HCT116 (cell line): ENCODE results near the gene PRRC2C. TPM values are rescaled to one million over a fixed set of nuclear protein-coding genes. Genes with fewer than 3 reads are reported as not detected.

Experiments used
- ATAC-seq: fragments of 200-7000 bp; cut with Tn5 transposase; 2 replicates; pipeline ENCODE4 v1.9.1; 2020; ENCODE audit warnings: mild to moderate bottlenecking, moderate library complexity
- BruUV-seq: library from RNA; stranded (reverse); fragments of 400-500 nt; replicated peaks from 2 replicates; lab custom pipeline; 2021; lab: Mats Ljungman, UMichigan
- CTCF ChIA-PET: fragments of 300-600 bp; sonication (Branson Sonifier 250); formaldehyde crosslinking; loops from one replicate; lab custom pipeline; 2021; ENCODE audit warnings: antibody characterized with exemption; lab: Charles Lee
- POLR2A ChIA-PET: fragments of 300-600, 350-600 bp; sonication (Branson Sonifier 250); formaldehyde crosslinking; loops from one replicate; lab custom pipeline; 2021; ENCODE audit warnings: antibody characterized with exemption; lab: Charles Lee
- RAD21 ChIA-PET, 2 experiments: fragments of 300-600 bp; sonication (Branson Sonifier 250); formaldehyde crosslinking; loops; one replicate each; lab custom pipeline; 2023; ENCODE audit warnings: low total read pairs in 2 of 2; ENCODE audit not compliant: uncharacterized antibody in 2 of 2, unreplicated experiment in 2 of 2, low non-redundant PET in 1 of 2; lab: Charles Lee
- DNase-seq: peaks from one replicate; pipeline ENCODE4 v3.0.0-alpha.2; 2010; ENCODE audit warnings: low read depth, low spot score
- H2AFZ ChIP-seq: fragments of 200-600 bp; shearing (Covaris generic), sonication (generic); 2 replicates; pipeline ENCODE4 v1.6.1; 2017; ENCODE audit warnings: low read depth, mixed run types, mixed read lengths, antibody characterized with exemption, low read length; ENCODE audit not compliant: poor library complexity, severe bottlenecking
- H3K27ac ChIP-seq: 2 replicates; pipeline ENCODE4 v1.5.1; 2012; ENCODE audit warnings: low read depth, low read length
- H3K27me3 ChIP-seq: fragments of 200-600 bp; sonication (generic); 2 replicates; pipeline ENCODE4 v1.6.1; 2016; ENCODE audit warnings: mixed run types, low read length, mixed read lengths; ENCODE audit not compliant: insufficient read depth
- H3K36me3 ChIP-seq, 2 experiments: fragments of 200-500 bp in 1 of 2; fragments of 200-600 bp in 1 of 2; sonication (Bioruptor generic) in 1 of 2; sonication (generic) in 1 of 2; 2 replicates each; pipeline versions ENCODE4 v1.5.1 to v1.6.1; 2014 to 2016; ENCODE audit warnings: low read length in 2 of 2, inconsistent platforms in 1 of 2, mixed read lengths in 1 of 2, mixed run types in 1 of 2; ENCODE audit not compliant: insufficient read depth in 2 of 2, control insufficient read depth in 1 of 2
- H3K4me1 ChIP-seq, 2 experiments: fragments of 200-600 bp in 1 of 2; sonication (generic) in 1 of 2; 2 replicates each; pipeline versions ENCODE4 v1.5.1 to v1.6.1; 2012 to 2017; ENCODE audit warnings: low read length in 2 of 2, inconsistent platforms in 1 of 2, mild to moderate bottlenecking in 1 of 2, mixed read lengths in 1 of 2, mixed run types in 1 of 2, moderate library complexity in 1 of 2; ENCODE audit not compliant: insufficient read depth in 2 of 2, control insufficient read depth in 1 of 2
- H3K4me2 ChIP-seq: fragments of 200-600 bp; sonication (generic); 2 replicates; pipeline ENCODE4 v1.6.1; 2017; ENCODE audit warnings: mixed run types, low read length, mixed read lengths
- H3K4me3 ChIP-seq, 2 experiments: fragments of 200-600 bp in 1 of 2; sonication (generic) in 1 of 2; replicated peaks in 1 of 2; 2 replicates each; pipeline ENCODE4 v1.5.1; 2011 to 2016; ENCODE audit warnings: low read length in 2 of 2, control low read depth in 1 of 2, low read depth in 1 of 2, mild to moderate bottlenecking in 1 of 2, mixed read lengths in 1 of 2, mixed run types in 1 of 2
- H3K79me2 ChIP-seq: fragments of 200-600 bp; sonication (generic); 2 replicates; pipeline ENCODE4 v1.6.1; 2017; ENCODE audit warnings: mild to moderate bottlenecking, mixed run types, low read length, moderate library complexity, mixed read lengths; ENCODE audit not compliant: insufficient read depth
- H3K9ac ChIP-seq: fragments of 200-600 bp; sonication (generic); 2 replicates; pipeline ENCODE4 v1.6.1; 2016; ENCODE audit warnings: low read length, mixed read lengths
- H3K9me2 ChIP-seq: fragments of 200-600 bp; sonication (generic), shearing (Covaris generic); 2 replicates; pipeline ENCODE4 v1.6.1; 2017; ENCODE audit warnings: mixed run types, mild to moderate bottlenecking, moderate library complexity; ENCODE audit not compliant: insufficient read depth
- H3K9me3 ChIP-seq, 2 experiments: fragments of 200-500 bp in 1 of 2; fragments of 200-600 bp in 1 of 2; sonication (Bioruptor generic) in 1 of 2; sonication (generic) in 1 of 2; 2 replicates each; pipeline ENCODE4 v1.6.1; 2014 to 2017; ENCODE audit warnings: low read length in 2 of 2, mixed read lengths in 2 of 2, inconsistent platforms in 1 of 2, low read depth in 1 of 2, mild to moderate bottlenecking in 1 of 2, mixed run types in 1 of 2, moderate library complexity in 1 of 2; ENCODE audit not compliant: control insufficient read depth in 1 of 2, insufficient read depth in 1 of 2
- H4K20me1 ChIP-seq: fragments of 200-600 bp; sonication (generic), shearing (Covaris generic); 2 replicates; pipeline ENCODE4 v1.6.1; 2017; ENCODE audit warnings: mixed run types, mild to moderate bottlenecking, moderate library complexity; ENCODE audit not compliant: insufficient read depth
- CBX3 ChIP-seq: IDR thresholded peaks from 2 replicates; pipeline ENCODE4 v1.6.1; 2012; ENCODE audit warnings: low read depth
- ELF1 ChIP-seq: IDR thresholded peaks from 2 replicates; pipeline ENCODE4 v1.6.1; 2012; ENCODE audit warnings: low read depth, borderline replicate concordance
- REST ChIP-seq: IDR thresholded peaks from 2 replicates; pipeline ENCODE4 v1.6.1; 2012; ENCODE audit warnings: low read depth
- SRF ChIP-seq: IDR thresholded peaks from 2 replicates; pipeline ENCODE4 v1.6.1; 2012; ENCODE audit warnings: low read depth
- intact Hi-C: fragments of 100-400 bp; cut with micrococcal nuclease; formaldehyde crosslinking; loops from 2 replicates; pipeline ENCODE4 v1.10.0; 2022
- total RNA-seq: library from RNA; stranded (reverse); gene quantifications from one replicate; pipeline ENCODE4 v1.2.1, GENCODE V29; 2021; ENCODE audit not compliant: unreplicated experiment

PRRC2C gene
- total RNA-seq, 1 experiment from 2014 or later, result 154 TPM

GRCh38 chr1:171635661-171636060 lies 150.3 kb downstream of the PRRC2C start:
- TF ChIP-seq CBX3, result no peak
- TF ChIP-seq SRF, result no peak
- ATAC-seq (no peak), DNase-seq (no peak)
- H3K36me3 ChIP-seq, result no peaks in the 10 kb centered on the region
- POLR2A ChIA-PET, result no interaction called here
- BruUV-seq, result no TSS peak
- no peak overlapping the region for H3K4me2 ChIP-seq
- H3K27ac ChIP-seq, result no peak overlapping the region
- no peaks in the 10 kb centered on the region for H3K9me2 ChIP-seq
- H4K20me1 ChIP-seq, result no peaks in the 10 kb centered on the region
- no peak overlapping the region for H2AFZ ChIP-seq
- no peak overlapping the region for H3K4me3 ChIP-seq
- H3K9ac ChIP-seq, result no peak overlapping the region
- H3K27me3 ChIP-seq, result no peaks in the 10 kb centered on the region
- H3K9me3 ChIP-seq, result no peaks in the 10 kb centered on the region
- H3K4me1 ChIP-seq, result no peaks in the 10 kb centered on the region
- intact Hi-C loops, result no loop called here
- RAD21 ChIA-PET, result no interaction called here
- CTCF ChIA-PET, result interaction anchor here (1.8 kb wide), 1 partner anchor 10 kb away, joined by 8 read pairs; no protein-coding TSS in a partner anchor
- no peaks in the 10 kb centered on the region for H3K79me2 ChIP-seq

- no peaks in the 10 kb centered on the region for H4K20me1 ChIP-seq
- no peak overlapping the region for H2AFZ ChIP-seq
- H3K4me1 ChIP-seq, result no peaks in the 10 kb centered on the region
- no peaks in the 10 kb centered on the region for H3K79me2 ChIP-seq
- no peak overlapping the region for H3K4me2 ChIP-seq
- no peak overlapping the region for H3K4me3 ChIP-seq
- H3K9me3 ChIP-seq, result no peaks in the 10 kb centered on the region
- ATAC-seq (no peak), DNase-seq (no peak)
- ChIA-PET POLR2A (no interaction called here), CTCF (interaction anchor here (1.8 kb wide), 1 partner anchor 9 kb away, joined by 8 read pairs; no protein-coding TSS in a partner anchor), RAD21 (no interaction called here)
- no TSS peak for BruUV-seq
- H3K27me3 ChIP-seq, result no peaks in the 10 kb centered on the region
- intact Hi-C loops, result no loop called here
- TF ChIP-seq ELF1 (no peak), REST (peak; percentile 59)
- no peaks in the 10 kb centered on the region for H3K9me2 ChIP-seq
- H3K36me3 ChIP-seq, result no peaks in the 10 kb centered on the region
- H3K9ac ChIP-seq, result no peak overlapping the region
- no peak overlapping the region for H3K27ac ChIP-seq
These were observed 150.8 kb downstream of the PRRC2C start for GRCh38 chr1:171636141-171636540.
